Stomach (tissue), 9 donors: Measurements from ENCODE around the gene CELA2B. TPM values are rescaled to one million over a fixed set of nuclear protein-coding genes. Genes with fewer than 3 reads are reported as not detected.

ENCODE experiments used
- DNase-seq, 2 donors: peaks; one replicate each; pipeline versions ENCODE4 v3.0.0 to v3.0.0-alpha.2; 2013 to 2019
- H3K27ac ChIP-seq, 5 donors: fragments of 200-600 bp in 4 of 5; sonication (generic) in 4 of 5; one replicate each; pipeline ENCODE4 v1.5.1; 2013 to 2019; ENCODE audit warnings: mild to moderate bottlenecking in 1 of 5, moderate library complexity in 1 of 5
- H3K27me3 ChIP-seq, 3 donors: fragments of 200-600 bp; sonication (generic); one replicate each; pipeline ENCODE4 v1.5.1; 2017 to 2019; ENCODE audit warnings: mixed run types in 1 of 3
- H3K36me3 ChIP-seq, 4 donors: fragments of 200-600 bp; sonication (generic); 1 replicate in 3 of 4; 2 replicates in 1 of 4; pipeline ENCODE4 v1.5.1; 2016 to 2019
- H3K4me1 ChIP-seq, 4 donors: fragments of 200-600 bp; sonication (generic); one replicate each; pipeline ENCODE4 v1.5.1; 2016 to 2019
- H3K4me3 ChIP-seq, 4 donors: fragments of 200-600 bp; sonication (generic) in 3 of 4; one replicate each; pipeline ENCODE4 v1.5.1; 2016 to 2019; ENCODE audit warnings: mild to moderate bottlenecking in 1 of 4
- H3K9me3 ChIP-seq, 4 donors: fragments of 200-600 bp; sonication (generic); one replicate each; pipeline ENCODE4 v1.5.1; 2016 to 2019
- CTCF ChIP-seq, 7 experiments: fragments of 450-650 bp in 4 of 7; fragments of 200-600 bp in 3 of 7; sonication (generic) in 3 of 7; IDR thresholded peaks; one replicate each; pipeline ENCODE4 v1.5.1; 2016 to 2019; ENCODE audit warnings: antibody characterized with exemption in 7 of 7, control low read depth in 2 of 7, mild to moderate bottlenecking in 1 of 7
- EP300 ChIP-seq: sonication (generic); formaldehyde crosslinking; IDR thresholded peaks from one replicate; pipeline ENCODE4 v1.6.1; 2017; ENCODE audit warnings: antibody characterized with exemption
- POLR2A ChIP-seq, 4 donors: fragments of 450-650 bp; IDR thresholded peaks; one replicate each; pipeline ENCODE4 v1.6.1; 2016; ENCODE audit warnings: antibody characterized with exemption in 4 of 4, control low read depth in 2 of 4, mild to moderate bottlenecking in 1 of 4, moderate library complexity in 1 of 4
- POLR2AphosphoS5 ChIP-seq, 3 donors: sonication (generic); formaldehyde crosslinking; IDR thresholded peaks; one replicate each; pipeline ENCODE4 v1.6.1; 2016; ENCODE audit warnings: antibody characterized with exemption in 3 of 3
- WGBS, 5 donors: extraction: QIAGEN DNeasy Blood & Tissue Kit in 3 of 5; methylation state at CpG; one replicate each; pipeline versions ENCODE4 v1.1.5 to v1.1.7; 2013 to 2018; 5-methylcytosine and 5-hydroxymethylcytosine counted together
- intact Hi-C: fragments of 100-400 bp; cut with DNase I; formaldehyde crosslinking; loops from one replicate; pipeline ENCODE4 v1.15.1; 2023; ENCODE audit warnings: low total_unique reads
- polyA plus RNA-seq, 3 donors: library from polyadenylated mRNA; stranded (reverse); fragments of 200-250 nt; gene quantifications; one replicate each; pipeline ENCODE4 v1.2.3, GENCODE V29; 2013
- total RNA-seq, 5 donors: library from RNA; depleted of rRNA; stranded (reverse); fragments of >200 nt; gene quantifications; one replicate each; pipeline versions ENCODE4 v1.1.0 to v1.2.3, GENCODE V29; 2014 to 2016
- donor health status: healthy with polysubstance abuse.
- donor health status: Bipolar disorder and iron deficiency.
- donor health status: healthy.

The CELA2B gene
- total and polyA plus RNA-seq, 8 donors: not detected

GRCh38 chr1:15451014-15451722 is 24.7 kb upstream of the CELA2B start:
- TF ChIP-seq POLR2A (IDR thresholded peaks at IDR 0.05) (no peak), EP300 (no peak), CTCF (IDR thresholded peaks at IDR 0.05) (no peak), POLR2AphosphoS5 (IDR thresholded peaks at IDR 0.05) (no peak)
- Histone ChIP-seq H3K27me3 (peaks cover 0 to 3% (median 0%) of the 10 kb centered on the region in 3 donors), H3K4me3 (no peak overlapping the region), H3K4me1 (peaks cover 5 to 17% (median 13%) of the 10 kb centered on the region in 4 donors), H3K27ac (no peak overlapping the region), H3K36me3 (no peaks in the 10 kb centered on the region), H3K9me3 (no peaks in the 10 kb centered on the region)
- WGBS, 5 donors: 89 to 96% (median 93%) methylated on average over 6 of the region's 6 CpGs
- intact Hi-C loops: no loop called here
- no peak for DNase-seq

GRCh38 chr1:15452216-15452615 is 23.7 kb upstream of the CELA2B start:
- Histone ChIP-seq H3K4me1 (peaks cover 5 to 17% (median 15%) of the 10 kb centered on the region in 4 donors), H3K27ac (no peak overlapping the region), H3K4me3 (no peak overlapping the region), H3K27me3 (peaks cover 0 to 3% (median 0%) of the 10 kb centered on the region in 3 donors), H3K9me3 (no peaks in the 10 kb centered on the region), H3K36me3 (no peaks in the 10 kb centered on the region)
- 85 to 100% (median 93%) methylated on average over 1 of the region's 1 CpG; no CpG with 5 or more reads in 1 of the 5 donors for WGBS, 5 donors
- intact Hi-C loops: no loop called here
- TF ChIP-seq POLR2AphosphoS5 (IDR thresholded peaks at IDR 0.05) (no peak), CTCF (IDR thresholded peaks at IDR 0.05) (no peak), POLR2A (IDR thresholded peaks at IDR 0.05) (no peak), EP300 (no peak)
- no peak for DNase-seq

GRCh38 chr1:15452866-15453571 is 22.9 kb upstream of the CELA2B start:
- DNase-seq: no peak
- WGBS, 5 donors: 69 to 87% (median 81%) methylated on average over 10 of the region's 10 CpGs
- intact Hi-C loops: no loop called here

More at GRCh38 chr1:15452866-15453571, 22.9 kb upstream of the CELA2B start:
- Histone ChIP-seq H3K27ac (no peak overlapping the region), H3K36me3 (no peaks in the 10 kb centered on the region), H3K9me3 (no peaks in the 10 kb centered on the region), H3K4me1 (peaks cover 5 to 17% (median 16%) of the 10 kb centered on the region in 4 donors), H3K27me3 (no peaks in the 10 kb centered on the region), H3K4me3 (no peak overlapping the region)
- TF ChIP-seq POLR2AphosphoS5 (IDR thresholded peaks at IDR 0.05): no peak
- TF ChIP-seq CTCF (IDR thresholded peaks at IDR 0.05): no peak
- TF ChIP-seq POLR2A (IDR thresholded peaks at IDR 0.05): no peak
- no peak for TF ChIP-seq EP300
